Hematopoietic multipotent progenitor cell treated with erythropoietin and hydrocortisone succinate and interleukin-3 and kit ligand, for 15 days (in vitro differentiated cells): ENCODE results near the gene MECR.

ENCODE experiments used
- DNase-seq: peaks from one replicate; pipeline ENCODE4 v3.0.0-alpha.2; 2015; ENCODE audit warnings: low spot score

MECR gene, protein sequence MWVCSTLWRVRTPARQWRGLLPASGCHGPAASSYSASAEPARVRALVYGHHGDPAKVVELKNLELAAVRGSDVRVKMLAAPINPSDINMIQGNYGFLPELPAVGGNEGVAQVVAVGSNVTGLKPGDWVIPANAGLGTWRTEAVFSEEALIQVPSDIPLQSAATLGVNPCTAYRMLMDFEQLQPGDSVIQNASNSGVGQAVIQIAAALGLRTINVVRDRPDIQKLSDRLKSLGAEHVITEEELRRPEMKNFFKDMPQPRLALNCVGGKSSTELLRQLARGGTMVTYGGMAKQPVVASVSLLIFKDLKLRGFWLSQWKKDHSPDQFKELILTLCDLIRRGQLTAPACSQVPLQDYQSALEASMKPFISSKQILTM

DNA sequence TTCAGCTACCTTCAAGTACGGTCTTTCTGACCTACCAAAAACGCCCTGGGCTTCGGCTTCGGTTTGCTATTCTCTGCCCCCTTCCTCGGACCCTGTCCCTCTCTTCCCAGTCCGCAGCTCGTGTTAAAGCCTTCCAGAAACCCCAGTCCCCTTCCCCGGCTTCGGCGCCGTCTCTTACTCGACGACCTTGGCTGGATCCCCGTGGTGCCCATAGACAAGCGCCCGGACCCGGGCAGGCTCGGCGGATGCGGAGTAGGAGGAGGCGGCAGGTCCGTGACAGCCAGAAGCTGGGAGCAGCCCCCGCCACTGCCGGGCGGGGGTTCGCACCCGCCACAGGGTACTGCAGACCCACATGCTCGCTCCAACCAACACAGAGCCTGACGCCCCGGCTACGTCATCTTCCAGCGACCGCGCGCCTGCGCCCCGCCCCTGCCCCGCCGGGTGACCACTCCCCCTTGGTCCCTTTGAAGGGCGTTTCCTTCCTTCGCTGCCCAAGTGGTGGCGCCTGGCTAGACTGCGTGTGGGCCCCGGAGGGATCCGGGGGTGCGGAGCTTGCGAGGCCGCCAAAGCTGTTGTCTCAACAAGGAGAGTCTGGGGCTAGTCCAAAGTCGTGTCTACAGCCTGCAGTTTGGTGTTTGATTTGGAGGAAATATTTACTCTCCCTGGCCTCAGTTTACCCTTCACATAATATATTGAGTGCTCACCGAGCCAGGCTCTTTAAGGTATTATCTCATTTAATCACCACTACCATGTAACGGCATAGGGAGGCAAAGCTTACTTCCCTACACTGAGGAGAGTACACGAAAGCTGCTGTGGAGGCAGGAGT is at the start of gene MECR:
TSS of gene MECR (minus strand) at position 382 of the 826 bp plus-strand sequence. CDS start at position 354, 28 bp downstream.
- DNase-seq: peak; percentile 91

DNA sequence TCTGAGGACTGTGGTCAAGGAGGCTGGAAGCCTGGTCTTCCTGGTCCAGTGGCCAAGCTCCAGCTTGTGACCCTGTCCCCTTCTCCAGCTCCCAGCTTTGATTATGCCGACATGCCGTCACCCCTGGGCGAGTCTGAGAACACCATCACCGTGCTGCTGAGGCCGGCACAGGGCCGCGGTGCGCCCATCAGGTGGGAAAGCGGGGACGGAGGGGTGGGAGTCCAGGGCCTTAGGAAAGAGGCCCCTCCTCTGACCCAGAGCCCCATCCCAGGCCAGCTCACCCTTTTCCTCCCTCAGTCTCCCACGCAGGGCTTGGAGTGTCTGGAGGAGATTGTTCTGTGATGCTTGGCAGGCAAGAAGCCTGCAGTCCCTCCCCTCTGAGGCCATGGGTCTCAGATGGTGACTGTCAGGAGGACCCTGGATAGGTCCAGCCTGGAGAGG is 49.2 kb upstream of the MECR start:
- DNase-seq: no peak

GRCh38 chr1:29279406-29279805 is 48.7 kb upstream of the MECR start:
- no peak for DNase-seq

DNA sequence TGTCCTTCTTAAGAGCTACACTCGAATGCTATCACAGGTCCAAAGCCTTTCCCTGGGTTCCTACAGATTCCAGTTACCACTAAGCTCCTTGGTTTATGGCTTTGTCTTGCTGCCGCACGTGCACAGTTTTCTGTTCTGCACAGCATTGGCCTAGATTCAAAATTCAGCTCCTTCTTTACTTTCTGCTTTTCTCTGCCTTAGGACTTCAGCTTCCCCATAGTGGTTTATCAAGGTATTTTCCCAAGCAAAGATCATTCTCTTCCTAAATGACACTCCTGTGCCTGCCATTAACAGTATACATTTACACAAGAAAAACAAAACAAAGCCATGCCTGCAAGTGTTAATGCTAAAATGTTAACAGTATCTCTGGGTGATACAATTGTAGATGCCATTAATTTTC is 47.4 kb upstream of the MECR start:
- no peak for DNase-seq

DNA sequence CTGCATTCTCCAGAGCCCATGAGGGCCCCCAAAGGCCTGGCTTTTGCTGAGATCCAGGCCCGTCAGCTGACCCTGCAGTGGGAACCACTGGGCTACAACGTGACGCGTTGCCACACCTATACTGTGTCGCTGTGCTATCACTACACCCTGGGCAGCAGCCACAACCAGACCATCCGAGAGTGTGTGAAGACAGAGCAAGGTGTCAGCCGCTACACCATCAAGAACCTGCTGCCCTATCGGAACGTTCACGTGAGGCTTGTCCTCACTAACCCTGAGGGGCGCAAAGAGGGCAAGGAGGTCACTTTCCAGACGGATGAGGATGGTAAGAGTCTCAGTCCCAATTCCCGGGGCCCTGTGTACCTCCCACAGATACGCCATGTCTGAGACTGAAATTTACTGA is 44.7 kb upstream of the MECR start:
- no peak for DNase-seq

DNA sequence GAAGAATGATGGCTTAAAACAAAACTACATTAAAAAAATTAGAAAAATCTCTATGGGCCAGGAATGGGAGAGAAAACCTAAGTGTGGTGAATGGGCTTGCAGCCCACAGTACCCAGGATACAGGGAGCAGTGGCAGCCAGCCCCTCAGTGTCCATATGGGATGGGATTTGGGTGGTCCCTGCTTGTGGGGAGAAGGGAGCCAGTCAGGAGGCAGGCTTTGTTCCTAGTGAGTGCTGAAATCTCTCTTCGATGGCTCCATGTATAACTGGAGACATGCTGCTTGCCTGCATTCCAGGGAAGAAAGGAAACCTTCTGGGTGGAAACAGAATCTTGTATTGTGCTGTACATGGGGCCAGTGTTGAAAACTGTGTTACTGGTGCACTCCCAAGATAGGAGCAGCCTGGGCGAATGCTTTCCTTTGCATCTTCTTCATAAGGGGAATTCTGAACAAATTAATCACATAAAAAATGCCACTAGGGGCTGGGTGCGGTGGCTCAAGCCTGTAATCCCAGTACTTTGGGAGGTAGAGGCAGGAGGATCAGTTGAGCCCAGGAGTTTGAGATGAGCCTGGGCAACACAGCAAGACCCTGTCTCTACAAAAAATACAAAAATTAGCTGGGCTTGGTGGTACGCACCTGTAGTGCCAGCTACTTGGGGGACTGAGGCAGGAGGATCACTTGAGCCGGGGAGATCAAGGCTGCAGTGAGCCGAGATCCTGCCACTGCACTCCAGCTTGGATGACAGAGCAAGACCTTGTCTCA is 41.6 kb upstream of the MECR start:
- no peak for DNase-seq

DNA sequence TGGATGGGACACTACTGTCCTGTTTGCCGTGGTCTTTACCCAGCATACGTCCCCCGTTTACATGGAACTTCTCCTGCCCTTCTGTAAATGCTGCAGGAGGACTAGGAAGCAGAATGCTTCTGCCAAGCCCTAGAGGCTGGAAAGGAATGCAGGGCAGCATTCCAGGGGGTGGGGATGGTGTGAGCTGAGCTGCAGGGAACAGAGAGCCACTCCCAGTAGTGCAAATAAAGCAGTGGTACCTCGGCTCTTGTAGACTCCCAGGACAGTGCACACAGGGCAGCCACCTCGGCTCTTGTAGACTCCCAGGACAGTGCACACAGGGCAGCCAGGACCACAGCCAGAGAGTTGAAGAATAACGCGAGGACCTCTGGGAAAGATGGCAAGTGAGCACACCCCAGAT is 41.0 kb upstream of the MECR start:
- no peak for DNase-seq

GRCh38 chr1:29270929-29271521 is 40.3 kb upstream of the MECR start:
- DNase-seq: no peak

DNA sequence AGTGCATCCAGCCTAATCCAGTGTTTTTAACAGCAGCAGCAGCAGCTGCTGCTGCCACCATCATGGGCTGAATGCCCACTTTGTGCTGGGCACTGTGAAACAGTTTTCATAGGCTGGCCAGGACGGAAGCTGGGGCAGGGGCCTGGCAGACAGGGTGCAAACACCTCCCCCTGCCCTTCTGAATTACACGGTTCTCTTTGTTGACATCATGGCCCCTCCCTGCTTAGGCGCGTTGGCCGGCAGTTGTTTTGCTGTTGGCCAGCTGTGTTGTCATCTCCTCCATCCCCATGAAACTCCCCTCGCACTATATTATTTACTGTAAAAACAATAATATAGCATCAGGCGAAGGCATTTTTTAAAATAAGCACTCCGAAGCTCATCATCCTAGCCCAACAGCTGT is 38.6 kb upstream of the MECR start:
- DNase-seq: no peak

DNA sequence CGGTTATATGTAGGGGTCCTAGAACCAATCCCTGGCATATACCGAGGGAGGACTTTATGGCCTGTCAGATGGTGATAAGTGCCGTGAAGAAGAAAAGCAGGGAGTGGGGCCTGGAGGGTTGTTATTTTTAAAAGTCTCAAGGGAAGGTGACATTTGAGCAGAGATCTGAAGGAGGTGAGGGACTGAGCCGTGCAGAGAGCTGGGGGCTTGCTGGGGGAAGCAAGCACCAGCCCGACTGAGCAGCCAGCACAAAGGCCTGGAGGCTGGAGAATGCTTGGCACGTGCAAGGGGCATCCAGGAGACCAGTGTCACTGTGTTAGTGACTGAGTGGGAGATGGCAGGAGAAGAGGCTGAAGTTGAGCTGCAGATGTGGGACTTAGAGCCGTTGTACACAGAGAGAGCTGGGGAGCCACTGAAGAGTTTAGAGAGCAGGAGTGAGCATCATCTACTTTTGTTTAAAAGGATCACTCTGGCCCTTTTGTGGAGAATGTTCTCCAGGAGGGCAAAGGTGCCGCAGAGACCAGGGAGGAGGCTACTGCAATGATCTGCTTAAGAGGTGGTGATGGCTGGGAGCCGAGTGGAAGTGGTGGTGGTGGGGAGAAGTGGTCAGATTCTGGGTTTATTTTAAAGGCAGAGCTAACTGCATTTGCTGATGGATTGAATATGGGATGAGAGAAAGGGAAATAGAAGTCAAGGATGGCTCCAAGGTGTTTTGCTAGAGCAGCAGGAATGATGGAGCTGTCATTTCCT is 36.8 kb upstream of the MECR start:
- no peak for DNase-seq

DNA sequence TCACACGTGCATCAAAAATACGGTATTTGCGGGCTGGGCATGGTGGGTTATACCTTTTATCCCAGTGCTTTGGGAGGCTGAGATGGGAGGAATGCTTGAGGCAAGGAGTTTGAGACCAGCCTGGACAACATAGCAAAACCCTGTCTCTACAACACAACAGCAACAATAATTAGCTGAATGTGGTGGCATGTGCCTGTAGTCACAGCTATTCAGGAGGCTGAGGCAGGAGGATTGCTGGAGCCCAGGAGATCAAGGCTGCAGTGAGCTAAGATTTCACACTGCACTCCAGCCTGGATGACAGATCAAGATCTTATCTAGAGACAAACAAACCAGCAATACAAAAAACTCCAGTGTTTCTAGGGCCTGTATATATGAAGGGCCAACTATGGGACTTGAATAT is 36.2 kb upstream of the MECR start:
- no peak for DNase-seq

- no peak for DNase-seq
Observed at GRCh38 chr1:29264773-29265389, 34.1 kb upstream of the MECR start.

DNA sequence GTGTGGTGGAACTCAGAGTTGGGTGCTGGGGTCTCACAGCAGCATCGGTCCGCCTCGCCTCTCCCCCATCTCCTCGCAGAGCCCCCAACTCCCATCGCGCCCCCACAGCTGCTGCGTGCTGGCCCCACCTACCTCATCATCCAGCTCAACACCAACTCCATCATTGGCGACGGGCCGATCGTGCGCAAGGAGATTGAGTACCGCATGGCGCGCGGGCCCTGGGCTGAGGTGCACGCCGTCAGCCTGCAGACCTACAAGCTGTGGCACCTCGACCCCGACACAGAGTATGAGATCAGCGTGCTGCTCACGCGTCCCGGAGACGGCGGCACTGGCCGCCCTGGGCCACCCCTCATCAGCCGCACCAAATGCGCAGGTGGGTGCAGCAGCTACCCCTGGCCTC is 29.8 kb upstream of the MECR start:
- no peak for DNase-seq

DNA sequence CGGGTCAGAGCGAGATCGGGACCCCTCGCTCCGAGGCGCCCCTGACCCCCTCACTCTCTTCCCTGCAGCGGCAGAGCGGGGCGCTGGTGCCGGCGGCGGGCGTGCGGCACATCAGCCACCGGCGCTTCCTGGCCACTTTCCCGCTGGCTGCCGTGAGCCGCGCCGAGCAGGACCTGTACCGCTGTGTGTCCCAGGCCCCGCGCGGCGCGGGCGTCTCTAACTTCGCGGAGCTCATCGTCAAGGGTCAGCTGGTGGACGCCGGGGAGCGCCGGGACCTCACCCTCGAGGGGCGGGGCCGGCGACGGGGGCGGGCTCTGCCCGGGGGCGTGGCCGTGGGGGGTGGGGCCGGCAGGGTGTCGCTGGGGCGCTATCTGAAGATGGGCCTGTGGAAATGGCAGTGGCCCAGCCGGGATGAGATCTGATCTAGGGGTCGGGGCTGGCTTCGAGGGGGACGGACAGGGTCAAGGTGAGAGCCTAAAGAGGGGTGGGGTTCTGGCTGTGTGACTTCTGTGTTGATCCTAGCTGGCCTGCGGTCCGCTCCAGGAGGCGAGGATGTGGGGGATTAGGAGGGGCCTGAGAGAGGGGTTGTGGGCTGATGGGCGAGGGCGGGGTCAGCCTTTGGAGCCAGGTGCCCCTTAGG is 29.2 kb upstream of the MECR start:
- peak; percentile 34 for DNase-seq

DNA sequence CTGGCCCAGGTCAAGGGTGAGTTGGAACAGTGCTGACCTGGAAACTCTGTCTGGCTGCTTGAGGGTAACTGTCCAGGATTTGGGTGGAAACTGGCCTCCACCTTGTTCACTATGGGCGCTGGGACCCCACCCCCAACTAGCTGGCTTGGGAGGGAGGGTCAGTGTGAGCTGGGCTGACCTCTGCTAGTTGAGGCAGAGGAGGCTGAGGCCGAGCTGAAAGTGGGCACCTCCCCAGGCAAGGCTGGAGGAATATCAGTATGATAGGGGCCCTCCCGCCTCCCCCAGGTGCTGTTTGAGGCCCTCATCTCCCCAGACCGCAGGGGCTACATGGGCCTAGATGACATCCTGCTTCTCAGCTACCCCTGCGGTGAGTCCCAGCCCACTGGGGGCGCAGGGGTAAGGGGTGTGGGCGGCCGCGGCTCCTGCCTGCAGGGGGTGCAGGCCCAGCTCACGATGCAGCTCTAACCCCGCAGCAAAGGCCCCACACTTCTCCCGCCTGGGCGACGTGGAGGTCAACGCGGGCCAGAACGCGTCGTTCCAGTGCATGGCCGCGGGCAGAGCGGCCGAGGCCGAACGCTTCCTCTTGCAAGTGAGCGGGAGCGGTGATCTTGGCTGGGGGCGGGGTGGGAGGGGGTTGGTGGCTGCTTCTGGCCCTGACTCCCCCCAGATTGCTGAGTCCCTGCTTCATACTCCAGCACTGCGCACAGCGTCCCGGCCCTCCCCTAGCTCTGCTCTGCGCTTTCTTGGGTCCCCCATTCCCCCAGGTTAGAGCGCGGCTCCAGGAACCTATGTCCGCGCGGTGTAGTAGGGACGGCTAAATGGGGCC is 28.5 kb upstream of the MECR start:
- DNase-seq: no peak

- no peak for DNase-seq
Observed at GRCh38 chr1:29258189-29258975, 27.6 kb upstream of the MECR start.

DNA sequence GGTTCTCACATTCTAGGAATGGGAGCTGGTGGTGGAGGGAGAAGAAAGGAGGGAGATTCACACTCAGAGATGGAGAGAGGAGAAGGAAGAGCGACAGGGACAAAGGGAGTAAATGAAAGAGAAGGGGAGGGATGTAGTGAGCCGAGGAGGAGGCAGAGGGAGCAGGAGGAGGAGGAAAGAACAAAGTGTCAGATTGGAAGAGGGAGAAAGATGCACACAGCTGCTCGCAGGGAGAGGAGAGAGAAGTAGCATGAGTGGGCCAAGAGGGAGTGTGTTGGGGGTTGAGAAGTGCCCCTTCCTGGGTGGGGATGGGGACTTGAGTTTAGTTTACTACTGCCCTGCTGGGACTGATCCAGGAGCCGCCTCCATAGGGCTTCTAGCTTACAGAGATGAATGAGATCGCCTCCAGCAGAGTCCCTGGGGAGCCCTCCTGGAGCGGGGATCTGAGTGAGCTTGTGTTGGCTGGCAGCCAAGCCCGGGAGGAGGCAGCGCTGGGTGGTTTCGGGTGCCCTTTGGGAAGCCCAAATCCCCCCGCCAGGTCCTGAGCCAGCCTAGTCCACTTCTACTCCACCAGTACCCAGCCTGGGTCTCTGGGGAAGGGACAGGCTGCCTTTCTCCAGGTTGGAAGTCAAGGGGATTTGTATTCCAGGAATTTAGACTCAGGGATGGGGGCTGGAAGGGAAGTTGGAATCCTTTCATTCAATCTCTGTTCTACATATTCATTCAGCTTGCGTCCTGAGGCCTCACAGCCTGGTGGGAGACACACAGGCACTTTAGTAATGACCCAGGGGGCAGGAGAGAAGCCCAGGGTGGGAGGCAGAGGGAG is 26.5 kb upstream of the MECR start:
- no peak for DNase-seq

DNA sequence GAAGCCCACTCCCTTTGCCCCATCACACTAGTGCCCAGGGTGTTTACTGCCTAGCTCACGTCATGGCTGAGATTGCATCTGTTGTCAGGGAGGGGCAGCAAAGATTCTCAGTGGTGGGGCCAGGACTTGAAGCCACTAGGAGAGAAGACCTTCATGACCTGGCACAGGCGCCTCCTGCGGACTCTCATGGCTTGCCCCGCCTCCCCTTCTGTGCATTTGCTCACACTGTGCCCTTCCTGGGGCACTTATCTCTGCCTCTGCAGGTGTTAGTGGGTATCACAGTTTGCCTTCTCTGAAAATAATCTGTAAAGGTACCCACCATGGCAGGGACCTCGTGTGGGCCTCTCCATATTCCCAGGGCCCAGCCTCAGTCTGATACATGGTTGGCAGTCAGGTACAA is 25.7 kb upstream of the MECR start:
- no peak for DNase-seq
